Natural killer cell (primary cell): ENCODE measurements around the gene TIMM23. TPM values are rescaled to one million over a fixed set of nuclear protein-coding genes. Genes with fewer than 3 reads are reported as not detected.
"Not testable (repeated sequence)": the region's sequence is repeated elsewhere in the genome, so short reads cannot be mapped to it uniquely, and the experiment has no call there.

Source experiments
- ATAC-seq, 3 donors: fragments of 150-1000 bp in 2 of 3; fragments of 200-7000 bp in 1 of 3; cut with Tn5 transposase; 1 replicate in 1 of 3; 2 replicates in 2 of 3; pipeline ENCODE4 v1.10.0; 2021; ENCODE audit warnings: mild to moderate bottlenecking in 2 of 3, moderate library complexity in 2 of 3
- DNase-seq, 2 donors: peaks; one replicate each; pipeline versions ENCODE4 v3.0.0 to v3.0.0-alpha.2; 2013 to 2021; ENCODE audit warnings: mixed read lengths in 1 of 2
- H3K27ac ChIP-seq: one replicate; pipeline ENCODE4 v1.5.1; 2013; ENCODE audit warnings: mild to moderate bottlenecking, low read length
- H3K27me3 ChIP-seq: one replicate; pipeline ENCODE4 v1.6.1; 2013; ENCODE audit warnings: low read length; ENCODE audit not compliant: control insufficient read depth, insufficient read depth
- H3K36me3 ChIP-seq: one replicate; pipeline ENCODE4 v1.6.1; 2013; ENCODE audit warnings: low read length; ENCODE audit not compliant: control insufficient read depth, insufficient read depth
- H3K4me1 ChIP-seq: one replicate; pipeline ENCODE4 v1.6.1; 2013; ENCODE audit warnings: low read length; ENCODE audit not compliant: control insufficient read depth, insufficient read depth
- H3K4me3 ChIP-seq: one replicate; pipeline ENCODE4 v1.5.1; 2013; ENCODE audit warnings: low read length
- H3K9me3 ChIP-seq: one replicate; pipeline ENCODE4 v1.6.1; 2013; ENCODE audit warnings: low read length; ENCODE audit not compliant: control insufficient read depth, insufficient read depth
- H3K27ac Mint-ChIP-seq, 2 donors: one replicate each; pipeline ENCODE4 v1.8.0; 2022; ENCODE audit warnings: mild to moderate bottlenecking in 2 of 2, mixed read lengths in 2 of 2, moderate library complexity in 1 of 2
- H3K27me3 Mint-ChIP-seq, 2 donors: one replicate each; pipeline ENCODE4 v1.8.0; 2022; ENCODE audit warnings: low read depth in 2 of 2, mixed read lengths in 2 of 2
- H3K36me3 Mint-ChIP-seq: one replicate; pipeline ENCODE4 v1.8.0; 2022; ENCODE audit warnings: mixed read lengths
- H3K4me1 Mint-ChIP-seq, 2 donors: one replicate each; pipeline ENCODE4 v1.8.0; 2022; ENCODE audit warnings: mixed read lengths in 2 of 2
- H3K4me3 Mint-ChIP-seq: one replicate; pipeline ENCODE4 v1.8.0; 2022; ENCODE audit warnings: mild to moderate bottlenecking, moderate library complexity, mixed read lengths
- H3K9me3 Mint-ChIP-seq, 2 donors: one replicate each; pipeline ENCODE4 v1.8.0; 2022; ENCODE audit warnings: mixed read lengths in 2 of 2
- WGBS: methylation state at CpG from one replicate; pipeline ENCODE4 v1.1.7; 2013; ENCODE audit warnings: missing lambda C conversion rate; ENCODE audit not compliant: insufficient coverage; 5-methylcytosine and 5-hydroxymethylcytosine counted together
- intact Hi-C: fragments of 100-400 bp; cut with micrococcal nuclease; formaldehyde crosslinking; loops from one replicate; pipeline ENCODE4 v1.14.2; 2022
- total RNA-seq, 4 donors: library from RNA; stranded (reverse); fragments of 120-200 nt in 1 of 4; gene quantifications; one replicate each; pipeline versions ENCODE4 v1.2.3 to v1.2.4, GENCODE V29; 2013 to 2022
- TF ChIP-seq, protein P1 (sequence below): fragments of 200-600 bp; IDR thresholded peaks from one replicate; pipeline ENCODE4 v1.8.0; 2022; ENCODE audit warnings: antibody characterized with exemption

The TIMM23 gene
- total RNA-seq, 3 donors from 2014 or later (not counting 1 experiment from before 2014, with no cell fraction given): 26.9 to 31.5 (median 27.3) TPM

DNA sequence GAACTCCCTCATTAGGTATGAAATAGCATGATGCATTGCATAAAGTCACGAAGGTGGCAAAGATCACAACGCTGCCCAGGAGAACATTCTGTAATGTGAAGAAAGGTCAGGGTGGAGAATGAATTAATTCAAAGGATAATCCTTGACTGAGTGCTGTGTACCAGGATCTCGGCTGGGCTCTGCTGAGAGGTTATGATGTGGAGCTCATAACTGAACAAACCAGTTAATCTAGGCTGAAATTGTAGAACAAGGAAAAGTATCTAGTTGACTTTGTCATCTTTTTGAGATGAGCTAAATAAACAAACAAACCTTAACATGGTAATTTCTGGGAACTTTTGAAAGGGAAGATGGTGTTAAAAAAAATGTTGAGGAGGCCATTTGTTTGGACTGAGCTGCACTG is 67.7 kb downstream of the TIMM23 start:
- no peaks in the 10 kb centered on the region for H3K27me3 ChIP-seq
- no peak overlapping the region for H3K4me3 ChIP-seq
- Mint-ChIP-seq H3K27ac (no peak overlapping the region), H3K27me3 (peaks cover 11 to 24% of the 10 kb centered on the region in 2 donors), H3K36me3 (no peaks in the 10 kb centered on the region), H3K4me3 (no peak overlapping the region), H3K9me3 (no peaks in the 10 kb centered on the region), H3K4me1 (no peaks in the 10 kb centered on the region)
- TF ChIP-seq, protein P1, sequence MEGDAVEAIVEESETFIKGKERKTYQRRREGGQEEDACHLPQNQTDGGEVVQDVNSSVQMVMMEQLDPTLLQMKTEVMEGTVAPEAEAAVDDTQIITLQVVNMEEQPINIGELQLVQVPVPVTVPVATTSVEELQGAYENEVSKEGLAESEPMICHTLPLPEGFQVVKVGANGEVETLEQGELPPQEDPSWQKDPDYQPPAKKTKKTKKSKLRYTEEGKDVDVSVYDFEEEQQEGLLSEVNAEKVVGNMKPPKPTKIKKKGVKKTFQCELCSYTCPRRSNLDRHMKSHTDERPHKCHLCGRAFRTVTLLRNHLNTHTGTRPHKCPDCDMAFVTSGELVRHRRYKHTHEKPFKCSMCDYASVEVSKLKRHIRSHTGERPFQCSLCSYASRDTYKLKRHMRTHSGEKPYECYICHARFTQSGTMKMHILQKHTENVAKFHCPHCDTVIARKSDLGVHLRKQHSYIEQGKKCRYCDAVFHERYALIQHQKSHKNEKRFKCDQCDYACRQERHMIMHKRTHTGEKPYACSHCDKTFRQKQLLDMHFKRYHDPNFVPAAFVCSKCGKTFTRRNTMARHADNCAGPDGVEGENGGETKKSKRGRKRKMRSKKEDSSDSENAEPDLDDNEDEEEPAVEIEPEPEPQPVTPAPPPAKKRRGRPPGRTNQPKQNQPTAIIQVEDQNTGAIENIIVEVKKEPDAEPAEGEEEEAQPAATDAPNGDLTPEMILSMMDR: no peak
- H3K9me3 ChIP-seq: no peaks in the 10 kb centered on the region
- WGBS: 85% methylated on average over 3 of the region's 3 CpGs
- no peaks in the 10 kb centered on the region for H3K36me3 ChIP-seq
- no peaks in the 10 kb centered on the region for H3K4me1 ChIP-seq
- intact Hi-C loops: no loop called here
- H3K27ac ChIP-seq: no peak overlapping the region
- ATAC-seq (no peak), DNase-seq (no peak)

- 79% methylated on average over 4 of the region's 4 CpGs for WGBS
- TF ChIP-seq, protein P1: no peak
- ATAC-seq (no peak), DNase-seq (no peak)
- H3K4me3 ChIP-seq: no peak overlapping the region
- no peaks in the 10 kb centered on the region for H3K9me3 Mint-ChIP-seq
- no peaks in the 10 kb centered on the region for H3K36me3 ChIP-seq
- H3K4me1 Mint-ChIP-seq: no peaks in the 10 kb centered on the region
- no peaks in the 10 kb centered on the region for H3K27me3 ChIP-seq
- no peak overlapping the region for H3K27ac ChIP-seq
- intact Hi-C loops: no loop called here
- no peak overlapping the region for H3K27ac Mint-ChIP-seq
- H3K4me3 Mint-ChIP-seq: no peak overlapping the region
- H3K9me3 ChIP-seq: no peaks in the 10 kb centered on the region
- no peaks in the 10 kb centered on the region for H3K36me3 Mint-ChIP-seq
- H3K27me3 Mint-ChIP-seq: peaks cover 8 to 16% of the 10 kb centered on the region in 2 donors
- no peaks in the 10 kb centered on the region for H3K4me1 ChIP-seq
Measured at GRCh38 chr10:46042527-46042926, 70.2 kb downstream of the TIMM23 start.

DNA sequence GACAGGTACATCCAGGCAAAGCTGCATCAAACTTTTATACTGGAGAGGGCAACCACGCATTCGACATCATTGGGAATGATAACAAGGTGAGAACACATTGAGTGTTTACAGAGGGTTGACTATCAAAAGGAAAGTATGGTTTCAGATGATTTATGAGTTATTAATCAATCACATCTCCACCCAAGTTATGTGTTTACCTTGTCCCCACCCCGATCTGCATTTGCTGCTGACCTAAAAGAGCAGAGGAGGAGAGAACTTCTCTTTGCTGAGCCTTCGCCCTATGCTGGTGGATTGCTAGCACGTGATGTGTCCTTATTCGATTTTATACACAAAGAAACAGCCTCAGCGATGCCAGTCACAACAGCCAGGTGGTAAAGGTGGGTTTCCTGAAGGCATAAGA is 74.0 kb downstream of the TIMM23 start, which contains the start of gene MSMB:
Gene MSMB, minus strand, starts transcription at position 9 of the 400 bp plus-strand sequence. CDS start 32 bp downstream, outside the sequence.
- Histone ChIP-seq H3K27ac (no peak within 1 kb of the TSS), H3K27me3 (no peaks in the 10 kb centered on the region), H3K4me3 (no peak within 1 kb of the TSS), H3K9me3 (no peaks in the 10 kb centered on the region), H3K36me3 (no peaks in the 10 kb centered on the region), H3K4me1 (no peaks in the 10 kb centered on the region)
- no peaks in the 10 kb centered on the region for H3K9me3 Mint-ChIP-seq
- intact Hi-C loops: no loop called here
- 89% methylated on average over 7 of the region's 7 CpGs for WGBS
- H3K36me3 Mint-ChIP-seq: no peaks in the 10 kb centered on the region
- TF ChIP-seq, protein P1: no peak
- no peak for DNase-seq
- peaks cover 0 to 6% of the 10 kb centered on the region in 2 donors for H3K4me1 Mint-ChIP-seq
- no peak for ATAC-seq
- peaks cover 6 to 16% of the 10 kb centered on the region in 2 donors for H3K27me3 Mint-ChIP-seq
- no peak within 1 kb of the TSS for H3K27ac Mint-ChIP-seq
- no peak within 1 kb of the TSS for H3K4me3 Mint-ChIP-seq

DNA sequence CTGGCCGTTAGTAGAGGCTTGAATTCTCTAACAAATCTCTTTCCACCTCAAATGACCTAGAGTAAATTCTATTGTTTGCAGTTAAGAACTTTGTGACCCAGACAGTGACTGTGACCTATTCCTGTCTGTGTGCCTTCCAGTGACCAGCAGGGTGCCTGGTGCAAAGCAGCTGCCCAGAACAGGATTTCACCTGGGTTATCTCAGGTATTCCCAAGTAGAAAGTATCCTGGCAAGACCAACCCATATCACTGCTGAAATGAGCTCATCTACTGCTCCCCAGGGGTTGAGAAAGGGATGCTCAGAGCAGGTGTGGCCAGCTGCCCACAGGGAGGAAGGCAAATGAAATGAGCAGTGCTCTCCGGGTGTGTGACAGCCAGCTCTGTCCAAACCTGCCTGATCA is 75.9 kb downstream of the TIMM23 start:
- no peak overlapping the region for H3K27ac Mint-ChIP-seq

DNA sequence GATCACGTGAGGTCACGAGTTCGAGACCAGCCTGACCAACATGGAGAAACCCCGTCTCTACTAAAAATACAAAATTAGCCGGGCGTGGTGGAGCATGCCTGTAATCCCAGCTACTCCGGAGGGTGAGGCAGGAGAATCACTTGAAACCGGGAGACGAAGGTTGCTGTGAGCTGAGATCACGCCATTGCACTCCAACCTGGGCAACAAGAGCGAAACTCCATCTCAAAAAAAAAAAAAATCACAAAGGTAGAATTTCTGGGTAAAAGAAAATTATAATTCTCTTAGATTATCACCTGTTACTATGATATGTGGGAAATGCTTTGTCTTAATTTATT is 77.2 kb downstream of the TIMM23 start:
- WGBS: 98% methylated on average over 8 of the region's 11 CpGs
- H3K4me3 ChIP-seq, intact Hi-C loops, DNase-seq, H3K27me3 ChIP-seq, ATAC-seq, H3K36me3 ChIP-seq, H3K9me3 ChIP-seq, H3K27ac Mint-ChIP-seq, H3K4me1 Mint-ChIP-seq, H3K4me3 Mint-ChIP-seq, H3K4me1 ChIP-seq, H3K36me3 Mint-ChIP-seq, H3K9me3 Mint-ChIP-seq, H3K27me3 Mint-ChIP-seq, H3K27ac ChIP-seq: not testable (repeated sequence)

More for the DNA sequence above, 75.9 kb downstream of the TIMM23 start:
- H3K9me3 Mint-ChIP-seq: no peaks in the 10 kb centered on the region
- H3K4me1 Mint-ChIP-seq: peaks cover 0 to 6% of the 10 kb centered on the region in 2 donors
- TF ChIP-seq, protein P1: no peak
- peaks cover 9 to 15% of the 10 kb centered on the region in 2 donors for H3K27me3 Mint-ChIP-seq
- H3K4me3 Mint-ChIP-seq: no peak overlapping the region
- no peak overlapping the region for H3K27ac ChIP-seq
- H3K36me3 Mint-ChIP-seq: no peaks in the 10 kb centered on the region
- ATAC-seq (no peak), DNase-seq (no peak)
- no peaks in the 10 kb centered on the region for H3K9me3 ChIP-seq
- no peaks in the 10 kb centered on the region for H3K4me1 ChIP-seq
- H3K36me3 ChIP-seq: no peaks in the 10 kb centered on the region
- intact Hi-C loops: no loop called here
- no peak overlapping the region for H3K4me3 ChIP-seq
- H3K27me3 ChIP-seq: no peaks in the 10 kb centered on the region
- 73% methylated on average over 2 of the region's 2 CpGs for WGBS
